GM23248 (cell line): ENCODE measurements around the gene TEX52.

ENCODE experiments used
- EZH2 ChIP-seq: fragments of 200-600 bp; sonication (generic); IDR thresholded peaks from 2 replicates; pipeline ENCODE4 v1.6.1; 2018; ENCODE audit warnings: antibody characterized with exemption, mild to moderate bottlenecking; ENCODE audit not compliant: insufficient read depth, poor library complexity, severe bottlenecking
- EZH2phosphoT487 ChIP-seq: fragments of 200-600 bp; sonication (generic); IDR thresholded peaks from 2 replicates; pipeline ENCODE4 v1.6.1; 2018; ENCODE audit warnings: antibody characterized with exemption, moderate library complexity, mild to moderate bottlenecking, low read depth; ENCODE audit not compliant: insufficient read depth

DNA sequence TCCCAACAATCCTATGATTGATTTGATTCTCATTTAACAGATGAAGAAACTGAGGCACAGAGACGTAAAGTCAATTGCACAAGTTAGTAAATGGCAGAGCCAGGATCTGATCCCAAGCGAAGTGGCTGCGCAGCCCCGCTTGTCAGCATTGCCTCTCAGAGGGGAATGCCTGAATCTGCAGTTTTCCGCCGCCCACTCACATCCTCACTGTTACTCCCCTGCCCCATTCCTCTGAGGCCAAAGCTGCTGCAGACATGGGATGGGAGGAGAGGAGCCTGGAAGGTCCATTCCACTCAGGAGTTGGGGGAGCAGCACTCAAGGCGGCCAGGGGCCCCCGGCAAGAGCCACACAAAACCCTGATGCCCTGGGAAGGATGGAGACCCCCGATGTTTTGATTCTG lies 23.0 kb downstream of the TEX52 start:
- TF ChIP-seq EZH2phosphoT487 (no peak), EZH2 (no peak)
